GM12878 (cell line): ENCODE data around the gene SCARB1. TPM values are rescaled to one million over a fixed set of nuclear protein-coding genes. Genes with fewer than 3 reads are reported as not detected.

ENCODE experiments used
- ATAC-seq: fragments of 200-7000 bp; cut with Tn5 transposase; 3 replicates; pipeline ENCODE4 v1.9.1; 2020; ENCODE audit warnings: mild to moderate bottlenecking, moderate library complexity
- BruUV-seq: library from RNA; stranded (reverse); fragments of 400-500 nt; replicated peaks from 2 replicates; lab custom pipeline; 2021; lab: Mats Ljungman, UMichigan
- CTCF ChIA-PET: fragments of 300-600 bp; sonication (Branson Sonifier 250); formaldehyde crosslinking; extraction: SDS; loops from one replicate; lab custom pipeline; 2021; ENCODE audit warnings: inconsistent platforms; lab: Yijun Ruan, JAX
- POLR2A ChIA-PET: fragments of 350-600 bp; formaldehyde crosslinking; extraction: SDS; loops from one replicate; lab custom pipeline; 2021; ENCODE audit warnings: inconsistent platforms; lab: Charles Lee
- RAD21 ChIA-PET: fragments of 300-600 bp; sonication (Branson Sonifier 250); formaldehyde crosslinking; loops from one replicate; lab custom pipeline; 2023; ENCODE audit warnings: antibody characterized with exemption; ENCODE audit not compliant: unreplicated experiment; lab: Charles Lee
- SMC1A ChIA-PET: fragments of 300-600 bp; sonication (Branson Sonifier 250); formaldehyde crosslinking; loops from one replicate; lab custom pipeline; 2023; ENCODE audit not compliant: unreplicated experiment, uncharacterized antibody; lab: Charles Lee
- DNase-seq: peaks from one replicate; pipeline ENCODE4 v3.0.0-alpha.2; 2011; ENCODE audit warnings: low read depth, low spot score
- FAIRE-seq: peaks from 3 replicates; lab custom pipeline; 2011; peaks lifted over from hg19 to GRCh38; lab: Jason Lieb, UNC
- H2AFZ ChIP-seq: 2 replicates; pipeline ENCODE4 v1.6.0; 2011; ENCODE audit warnings: low read depth, low read length, control low read depth; ENCODE audit not compliant: control insufficient read depth
- H3K27ac ChIP-seq: 2 replicates; pipeline ENCODE4 v1.5.1; 2011; ENCODE audit warnings: control low read depth; ENCODE audit not compliant: control insufficient read depth, insufficient read depth
- H3K27me3 ChIP-seq, 2 experiments: replicated peaks in 1 of 2; 2 replicates each; pipeline versions ENCODE4 v1.6.0 to v1.6.1; 2011; ENCODE audit warnings: low read length in 1 of 2; ENCODE audit not compliant: control insufficient read depth in 2 of 2, insufficient read depth in 2 of 2
- H3K36me3 ChIP-seq, 2 experiments: 2 replicates each; pipeline ENCODE4 v1.5.1; 2011; ENCODE audit warnings: low read length in 1 of 2; ENCODE audit not compliant: control insufficient read depth in 2 of 2, insufficient read depth in 2 of 2
- H3K4me1 ChIP-seq: 2 replicates; pipeline ENCODE4 v1.6.1; 2011; ENCODE audit warnings: mild to moderate bottlenecking, low read length, moderate library complexity, mixed read lengths; ENCODE audit not compliant: control insufficient read depth, insufficient read depth
- H3K4me2 ChIP-seq: 2 replicates; pipeline ENCODE4 v1.6.0; 2011; ENCODE audit warnings: control low read depth; ENCODE audit not compliant: control insufficient read depth, insufficient read depth
- H3K4me3 ChIP-seq: fragments of 200-600 bp; sonication (generic); 2 replicates; pipeline ENCODE4 v1.5.1; 2016
- H3K79me2 ChIP-seq: 2 replicates; pipeline ENCODE4 v1.6.0; 2011; ENCODE audit warnings: low read length; ENCODE audit not compliant: control insufficient read depth, insufficient read depth
- H3K9ac ChIP-seq: 2 replicates; pipeline ENCODE4 v1.8.0; 2011; ENCODE audit warnings: low read length, control low read depth, mixed read lengths; ENCODE audit not compliant: control insufficient read depth, insufficient read depth
- H3K9me3 ChIP-seq: replicated peaks from 3 replicates; pipeline ENCODE4 v1.5.1; 2011; ENCODE audit warnings: mild to moderate bottlenecking, low read length; ENCODE audit not compliant: control insufficient read depth, insufficient read depth
- H4K20me1 ChIP-seq: 2 replicates; pipeline ENCODE4 v1.6.0; 2011; ENCODE audit not compliant: control insufficient read depth, insufficient read depth
- CBFB ChIP-seq: IDR thresholded peaks from 2 replicates; pipeline ENCODE4 v1.6.1; 2016; ENCODE audit warnings: antibody characterized with exemption, low read depth
- CBX3 ChIP-seq: fragments of 200-600 bp; sonication (generic); IDR thresholded peaks from 2 replicates; pipeline ENCODE4 v1.6.1; 2016; ENCODE audit warnings: low read depth, borderline replicate concordance
- YY1 ChIP-seq: IDR thresholded peaks from 2 replicates; pipeline ENCODE4 v1.6.1; 2011; ENCODE audit warnings: low read depth, mild to moderate bottlenecking, low read length
- WGBS: methylation state at CpG from one replicate; pipeline ENCODE4 v1.1.6; 2016; ENCODE audit warnings: low lambda C conversion rate; ENCODE audit not compliant: insufficient replicate concordance, insufficient coverage; ENCODE audit errors: missing lambda C conversion rate; 5-methylcytosine and 5-hydroxymethylcytosine counted together
- in situ Hi-C: fragments of 300-500 bp; cut with MboI; formaldehyde crosslinking; loops from 9 replicates; pipeline ENCODE4 v1.14.3; 2018; ENCODE audit warnings: mixed read lengths
- intact Hi-C: fragments of 100-400 bp; cut with micrococcal nuclease; formaldehyde crosslinking; loops from one replicate; pipeline ENCODE4 v1.14.2; 2022; ENCODE audit not compliant: unreplicated experiment
- polyA plus RNA-seq, 11 experiments: library from polyadenylated mRNA; depleted of rRNA in 4 of 11; unstranded in 6 of 11; stranded (reverse) in 5 of 11; fragments of >200 nt; fragmentation: Nextera tagmentation in 4 of 11; fragmentation: Illumina TruSeq in 1 of 11; extraction: Ambion mirVana in 4 of 11; extraction: Trizol in 1 of 11; gene quantifications; 1 replicate in 1 of 11; 2 replicates in 10 of 11; pipeline versions ENCODE4 v1.2.1 to v1.2.3, GENCODE V29; 2011 to 2016; ENCODE audit warnings: inconsistent platforms in 2 of 11, missing spikeins in 2 of 11, low read depth in 1 of 11
- total RNA-seq, 4 experiments: library from RNA; depleted of rRNA in 3 of 4; stranded (reverse); fragments of >200 nt in 3 of 4; fragmentation: Illumina TruSeq in 1 of 4; extraction: Trizol in 1 of 4; gene quantifications; 2 replicates each; pipeline versions ENCODE4 v1.2.1 to v1.2.3, GENCODE V29; 2013 to 2021
- TF ChIP-seq, protein P1 (sequence below): fragments of 450-650 bp; IDR thresholded peaks from 2 replicates; pipeline ENCODE4 v1.6.1; 2017; ENCODE audit warnings: mild to moderate bottlenecking, moderate library complexity

Gene SCARB1
- total and polyA plus RNA-seq, 10 of the 15 experiments (the other 5 are each of a cell fraction or from before 2014, with no cell fraction given): 0.34 to 104 (median 63.1) TPM

DNA sequence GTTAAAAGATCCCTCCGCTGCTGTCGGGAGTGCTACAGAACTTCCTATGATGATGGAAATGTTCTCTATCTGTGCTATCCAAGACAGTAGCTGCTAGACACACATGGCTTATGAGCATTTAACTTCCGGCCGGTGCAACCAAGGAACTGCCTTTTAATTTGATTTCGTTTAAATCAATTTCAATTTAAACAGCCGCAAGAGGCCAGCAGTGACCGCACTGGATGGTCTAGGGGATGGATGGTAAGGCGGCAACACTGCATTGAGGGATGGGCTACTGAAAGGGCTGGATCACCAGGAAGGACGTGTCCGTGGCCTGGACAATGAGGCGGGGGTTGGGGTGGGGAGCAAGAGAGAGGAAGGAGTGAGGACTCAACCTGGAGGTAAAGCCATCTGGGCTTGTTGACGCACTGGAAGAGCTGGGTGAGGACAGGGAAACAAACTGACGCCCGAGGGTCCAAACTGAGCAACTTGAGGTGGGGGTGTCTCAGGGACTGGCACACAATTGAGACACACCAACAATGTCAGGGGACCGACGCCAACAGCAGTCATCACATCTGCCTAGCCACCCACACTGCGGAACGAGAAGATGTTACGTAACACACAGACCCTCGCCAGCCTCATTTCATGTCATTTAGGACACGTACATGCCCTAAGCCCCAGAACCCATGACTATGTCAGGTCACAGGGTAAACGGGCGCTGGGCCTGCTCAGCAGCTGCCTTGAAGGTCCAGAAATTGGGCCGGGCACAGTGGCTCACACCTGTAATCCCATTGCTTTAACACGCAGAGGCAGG lies 57.6 kb downstream of the SCARB1 start:
- no peak overlapping the region for H3K4me3 ChIP-seq
- ChIA-PET POLR2A (interaction anchor here (1.3 kb wide), 1 partner anchor 10 kb away, joined by 5 read pairs; no protein-coding TSS in a partner anchor), SMC1A (no interaction called here), RAD21 (no interaction called here), CTCF (no interaction called here)
- FAIRE-seq (no peak), ATAC-seq (no peak)
- no TSS peak for BruUV-seq
- H3K27ac ChIP-seq: no peak overlapping the region
- intact Hi-C loops: no loop called here
- H3K9me3 ChIP-seq: no peaks in the 10 kb centered on the region
- H2AFZ ChIP-seq: no peak overlapping the region
- no peaks in the 10 kb centered on the region for H4K20me1 ChIP-seq
- TF ChIP-seq CBX3: no peak
- TF ChIP-seq, protein P1, sequence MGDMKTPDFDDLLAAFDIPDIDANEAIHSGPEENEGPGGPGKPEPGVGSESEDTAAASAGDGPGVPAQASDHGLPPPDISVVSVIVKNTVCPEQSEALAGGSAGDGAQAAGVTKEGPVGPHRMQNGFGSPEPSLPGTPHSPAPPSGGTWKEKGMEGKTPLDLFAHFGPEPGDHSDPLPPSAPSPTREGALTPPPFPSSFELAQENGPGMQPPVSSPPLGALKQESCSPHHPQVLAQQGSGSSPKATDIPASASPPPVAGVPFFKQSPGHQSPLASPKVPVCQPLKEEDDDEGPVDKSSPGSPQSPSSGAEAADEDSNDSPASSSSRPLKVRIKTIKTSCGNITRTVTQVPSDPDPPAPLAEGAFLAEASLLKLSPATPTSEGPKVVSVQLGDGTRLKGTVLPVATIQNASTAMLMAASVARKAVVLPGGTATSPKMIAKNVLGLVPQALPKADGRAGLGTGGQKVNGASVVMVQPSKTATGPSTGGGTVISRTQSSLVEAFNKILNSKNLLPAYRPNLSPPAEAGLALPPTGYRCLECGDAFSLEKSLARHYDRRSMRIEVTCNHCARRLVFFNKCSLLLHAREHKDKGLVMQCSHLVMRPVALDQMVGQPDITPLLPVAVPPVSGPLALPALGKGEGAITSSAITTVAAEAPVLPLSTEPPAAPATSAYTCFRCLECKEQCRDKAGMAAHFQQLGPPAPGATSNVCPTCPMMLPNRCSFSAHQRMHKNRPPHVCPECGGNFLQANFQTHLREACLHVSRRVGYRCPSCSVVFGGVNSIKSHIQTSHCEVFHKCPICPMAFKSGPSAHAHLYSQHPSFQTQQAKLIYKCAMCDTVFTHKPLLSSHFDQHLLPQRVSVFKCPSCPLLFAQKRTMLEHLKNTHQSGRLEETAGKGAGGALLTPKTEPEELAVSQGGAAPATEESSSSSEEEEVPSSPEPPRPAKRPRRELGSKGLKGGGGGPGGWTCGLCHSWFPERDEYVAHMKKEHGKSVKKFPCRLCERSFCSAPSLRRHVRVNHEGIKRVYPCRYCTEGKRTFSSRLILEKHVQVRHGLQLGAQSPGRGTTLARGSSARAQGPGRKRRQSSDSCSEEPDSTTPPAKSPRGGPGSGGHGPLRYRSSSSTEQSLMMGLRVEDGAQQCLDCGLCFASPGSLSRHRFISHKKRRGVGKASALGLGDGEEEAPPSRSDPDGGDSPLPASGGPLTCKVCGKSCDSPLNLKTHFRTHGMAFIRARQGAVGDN: no peak
- TF ChIP-seq YY1: no peak
- no peak for TF ChIP-seq CBFB
- TF ChIP-seq, all 136 proteins: peak for 0
- DNase-seq: no peak
- Histone ChIP-seq H3K4me2 (no peak overlapping the region), H3K36me3 (peaks cover 39 to 42% of the 10 kb centered on the region in 2 experiments), H3K79me2 (no peaks in the 10 kb centered on the region), H3K4me1 (no peaks in the 10 kb centered on the region), H3K9ac (no peak overlapping the region), H3K27me3 (no peaks in the 10 kb centered on the region)
- WGBS: 98% methylated on average over 25 of the region's 25 CpGs
- in situ Hi-C loops: no loop called here
